NOMO-1 (cell line): Measurements from ENCODE around the gene MARK4.
"Not testable (repeated sequence)": the region's sequence is repeated elsewhere in the genome, so short reads cannot be mapped to it uniquely, and the experiment has no call there.

ENCODE experiments used
- DNase-seq, 2 experiments: peaks; one replicate each; lab custom pipeline; 2025; ENCODE audit not compliant: unreplicated experiment in 2 of 2; lab: John Stamatoyannopoulos, UW

MARK4 gene

GRCh38 chr19:45243144-45243732, 7.8 kb upstream of the MARK4 start:
- no peak for DNase-seq

DNA sequence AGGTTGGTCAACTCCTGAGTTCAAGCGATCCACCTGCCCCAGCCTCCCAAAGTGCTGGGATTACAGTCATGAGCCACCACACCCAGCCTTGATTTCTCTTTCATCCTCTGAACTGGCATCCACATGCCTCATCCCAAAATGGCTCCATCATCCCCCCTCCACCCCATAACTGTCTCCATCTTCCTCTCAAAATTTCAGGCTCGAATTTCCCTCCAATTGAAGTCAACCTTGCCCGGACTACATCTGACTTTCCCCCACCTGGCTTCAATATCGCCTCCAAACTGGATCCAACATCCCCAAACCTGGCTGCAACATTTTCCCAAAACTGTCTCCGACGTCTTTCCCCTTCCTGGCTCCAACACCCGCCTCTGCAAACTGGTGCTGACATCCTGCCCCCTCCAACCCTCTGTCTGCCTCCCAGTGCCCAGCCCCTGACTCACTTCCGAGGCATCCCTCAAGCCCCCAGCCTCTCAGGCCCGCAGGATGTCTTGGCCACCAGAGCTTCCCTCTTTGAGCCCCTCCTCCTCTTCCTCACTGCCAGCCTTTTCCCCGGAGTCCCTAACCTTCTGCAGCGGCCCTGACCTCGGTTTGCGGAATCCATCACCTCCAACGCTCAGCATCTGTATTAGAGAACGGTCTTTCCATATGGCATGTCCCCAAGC, 6.8 kb upstream of the MARK4 start:
- DNase-seq = no peak

DNA sequence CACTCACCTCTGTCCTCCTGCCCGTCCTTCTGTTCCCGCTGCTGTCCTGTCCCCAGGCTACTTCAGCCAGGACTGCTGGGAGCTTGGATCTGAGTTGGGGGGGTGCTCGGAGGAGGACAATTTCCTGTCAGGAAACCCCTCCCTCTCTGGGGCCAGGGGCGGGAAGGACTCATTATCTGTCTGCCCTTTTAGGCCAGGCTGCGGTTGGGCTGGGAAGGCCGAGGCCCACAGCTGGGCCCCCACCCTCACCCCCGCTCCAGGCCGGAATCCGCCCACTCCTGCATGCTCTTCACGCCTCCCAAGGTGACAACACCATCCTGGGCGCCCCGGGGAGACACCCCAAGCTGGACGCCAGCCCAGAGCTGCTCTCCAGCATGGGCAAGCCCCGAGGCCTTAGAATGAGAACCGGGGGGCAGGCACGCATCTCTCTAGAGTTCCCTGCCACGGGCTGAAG, 5.7 kb upstream of the MARK4 start, which contains the start of gene EXOC3L2:
Gene EXOC3L2, minus strand, starts transcription at position 74 of the 454 bp plus-strand sequence. CDS start 6,362 bp downstream, outside the sequence.
- DNase-seq = no peak

DNA sequence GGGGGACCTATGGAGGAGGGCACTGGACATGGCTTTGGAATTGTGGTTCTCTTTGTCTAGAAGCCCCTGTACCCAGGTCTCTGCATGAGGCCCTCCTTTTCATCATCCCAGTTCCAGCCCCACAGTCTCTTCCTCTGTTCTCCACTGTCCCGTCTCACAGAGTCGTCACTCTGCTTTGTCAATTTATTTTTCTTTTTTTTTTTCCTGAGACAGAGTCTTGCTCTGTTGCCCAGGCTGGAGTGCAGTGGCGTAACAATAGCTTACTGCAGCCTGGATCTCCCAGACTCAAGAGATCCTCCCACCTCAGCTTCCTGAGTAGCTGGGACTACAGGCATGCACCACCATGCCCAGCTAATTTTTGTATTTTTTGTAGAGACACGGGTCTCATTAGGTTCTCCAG, 5.2 kb upstream of the MARK4 start:
- DNase-seq = no peak

DNA sequence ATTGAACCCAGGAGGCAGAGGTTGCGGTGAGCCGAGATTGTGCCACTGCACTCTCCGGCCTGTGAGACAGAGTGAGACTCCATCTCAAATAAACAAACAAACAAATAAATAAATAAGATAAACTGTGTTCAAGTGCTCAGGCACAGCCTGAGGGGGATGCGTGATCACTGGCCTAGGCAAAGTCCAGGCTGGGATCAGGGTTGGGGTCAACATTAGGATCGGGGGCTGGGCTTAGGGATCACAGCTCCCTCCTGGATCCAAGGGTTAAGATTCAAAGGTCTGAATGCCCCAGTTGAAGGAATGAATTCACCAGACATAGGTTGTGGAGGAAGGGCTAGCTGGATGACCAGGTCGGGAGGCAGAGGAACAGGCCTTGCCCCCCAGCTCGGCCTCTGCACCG, 3.9 kb upstream of the MARK4 start:
- DNase-seq = no peak

- DNase-seq = no peak
These were observed 1.6 kb upstream of the MARK4 start for GRCh38 chr19:45249261-45250033.

- no peak for DNase-seq
These were observed 747 bp upstream of the MARK4 start for GRCh38 chr19:45250216-45250831.

- no peak for DNase-seq
These were observed 632 bp downstream of the MARK4 start for GRCh38 chr19:45251452-45252354.

- no peak for DNase-seq
These were observed 2.4 kb downstream of the MARK4 start for GRCh38 chr19:45253396-45254027.

- no peak for DNase-seq
These were observed 3.0 kb downstream of the MARK4 start for GRCh38 chr19:45254044-45254531.

- no peak for DNase-seq
These were observed 4.6 kb downstream of the MARK4 start for GRCh38 chr19:45255611-45256157.

GRCh38 chr19:45256836-45257235, 5.8 kb downstream of the MARK4 start:
- no peak for DNase-seq

- DNase-seq = no peak
These were observed 7.8 kb downstream of the MARK4 start for GRCh38 chr19:45258862-45259261.

DNA sequence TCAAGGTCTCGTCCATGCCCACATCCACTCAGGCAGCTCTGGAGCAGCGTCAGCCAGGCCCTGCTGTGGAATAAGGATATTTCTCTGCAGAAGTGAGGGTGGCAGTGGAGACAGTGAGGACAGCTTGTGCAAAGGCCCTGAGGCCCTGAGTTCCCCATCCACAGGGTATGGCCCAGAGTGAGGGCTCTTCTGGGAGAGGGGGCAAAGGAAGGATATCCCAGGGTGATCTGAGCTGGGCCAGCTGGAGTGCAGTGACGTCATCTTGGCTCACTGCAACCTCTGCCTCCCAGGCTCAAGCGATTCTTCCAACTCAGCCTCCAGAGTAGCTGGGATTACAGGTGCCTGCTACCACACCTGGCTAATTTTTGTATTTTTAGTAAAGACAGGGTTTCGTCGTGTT, 11.5 kb downstream of the MARK4 start:
- DNase-seq = no peak

DNA sequence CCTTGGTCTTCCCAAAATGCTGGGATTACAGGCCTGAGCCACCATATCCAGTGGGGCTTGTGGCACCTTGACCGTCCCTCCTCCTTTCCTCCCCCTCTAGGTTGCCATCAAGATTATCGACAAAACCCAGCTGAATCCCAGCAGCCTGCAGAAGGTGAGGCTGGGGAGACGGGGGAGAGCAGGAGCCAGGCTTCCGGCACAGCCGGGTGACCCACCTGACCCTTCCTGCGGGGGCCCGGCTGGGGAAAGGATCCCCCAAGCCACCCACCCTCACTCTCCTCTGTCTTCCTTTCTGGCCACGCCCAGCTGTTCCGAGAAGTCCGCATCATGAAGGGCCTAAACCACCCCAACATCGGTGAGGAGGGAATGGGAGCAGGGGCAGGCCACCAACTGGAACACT, 11.9 kb downstream of the MARK4 start:
- no peak for DNase-seq

- DNase-seq = no peak
These were observed 13.8 kb downstream of the MARK4 start for GRCh38 chr19:45264781-45265317.

- DNase-seq = no peak
These were observed 14.3 kb downstream of the MARK4 start for GRCh38 chr19:45265375-45265774.

DNA sequence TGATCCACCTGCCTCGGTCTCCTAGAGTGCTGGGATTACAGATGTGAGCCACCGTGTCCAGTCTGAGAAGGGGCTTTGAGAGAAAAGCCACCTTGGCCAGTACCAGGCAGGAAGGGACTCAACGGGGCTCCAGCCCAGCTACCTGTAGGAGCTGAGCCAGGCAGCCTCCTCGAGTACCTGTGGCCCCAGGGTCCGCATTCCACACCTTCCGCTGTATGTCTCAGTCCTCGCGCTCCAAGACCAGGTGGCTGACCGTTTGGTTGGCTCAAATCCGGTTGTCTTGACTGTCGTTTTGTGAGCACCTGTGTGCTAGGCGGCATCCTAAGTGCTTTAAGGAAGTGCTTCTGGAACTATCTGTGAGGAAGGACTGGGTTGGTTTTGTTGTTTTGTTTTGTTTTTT, 16.2 kb downstream of the MARK4 start:
- no peak for DNase-seq

DNA sequence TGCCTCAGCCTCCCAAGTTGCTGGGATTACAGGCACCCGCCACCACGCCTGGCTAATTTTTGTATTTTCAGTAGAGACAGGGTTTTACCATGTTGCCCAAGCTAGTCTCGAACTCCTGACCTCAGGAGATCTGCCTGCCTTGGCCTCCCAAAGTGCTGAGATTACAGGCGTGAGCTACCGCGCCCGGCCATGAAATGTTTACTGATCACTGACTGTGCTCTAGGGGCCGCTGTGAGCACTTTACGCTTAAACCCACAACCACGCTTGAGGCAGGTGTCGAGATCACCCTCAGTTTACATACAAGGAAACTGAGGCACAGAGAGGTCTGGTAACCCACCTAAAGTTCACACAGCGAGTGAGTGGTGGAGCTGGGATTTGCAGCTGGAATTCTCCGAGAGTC, 18.9 kb downstream of the MARK4 start:
- DNase-seq = not testable (repeated sequence)
